GM18519 (cell line): Measurements from ENCODE around the gene LRRC14B.
"Not testable (repeated sequence)": the region's sequence is repeated elsewhere in the genome, so short reads cannot be mapped to it uniquely, and the experiment has no call there.

Source experiments
- ATAC-seq: cut with Tn5 transposase; IDR thresholded peaks from one replicate; pipeline ENCODE4 v1.9.1; 2021; ENCODE audit warnings: mild to moderate bottlenecking, moderate library complexity; ENCODE audit not compliant: unreplicated experiment, low FRiP score

LRRC14B gene

DNA sequence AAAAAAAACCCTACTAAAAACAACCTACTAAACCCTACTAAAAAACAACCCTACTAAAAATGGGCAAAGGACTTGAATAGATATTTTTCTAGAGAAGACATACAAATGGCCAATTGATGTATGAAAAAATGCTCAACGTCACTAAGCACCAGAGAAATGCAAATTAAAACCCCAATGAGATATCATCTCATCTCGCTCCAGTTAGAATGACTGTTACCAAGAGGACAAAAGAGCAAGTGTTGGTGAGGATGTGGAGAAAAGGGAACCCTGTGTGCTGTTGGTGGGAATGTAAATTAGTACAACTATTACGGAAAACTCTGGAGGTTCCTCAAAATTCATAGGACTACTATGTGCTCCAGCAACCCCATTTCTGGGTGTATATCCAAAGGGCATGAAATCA, 37.6 kb downstream of the LRRC14B start:
- ATAC-seq, result no peak

DNA sequence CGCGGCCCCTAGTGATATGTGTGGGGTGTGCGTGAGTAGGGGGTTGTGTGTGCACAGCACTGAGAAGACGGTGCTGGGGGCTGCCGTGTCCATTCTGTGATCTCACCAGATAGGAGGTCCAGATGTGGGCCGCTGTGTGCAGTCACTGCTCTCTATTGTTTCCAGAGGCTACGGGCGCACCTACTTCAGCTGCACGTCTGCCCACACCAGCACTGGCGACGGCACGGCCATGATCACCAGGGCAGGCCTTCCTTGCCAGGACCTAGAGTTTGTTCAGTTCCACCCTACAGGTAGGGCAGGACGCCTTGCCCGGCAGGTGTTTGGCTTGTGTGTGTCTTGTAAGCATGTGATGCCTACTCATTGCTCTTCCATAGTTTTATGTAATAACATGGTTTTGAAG, 39.4 kb downstream of the LRRC14B start:
- no peak for ATAC-seq

DNA sequence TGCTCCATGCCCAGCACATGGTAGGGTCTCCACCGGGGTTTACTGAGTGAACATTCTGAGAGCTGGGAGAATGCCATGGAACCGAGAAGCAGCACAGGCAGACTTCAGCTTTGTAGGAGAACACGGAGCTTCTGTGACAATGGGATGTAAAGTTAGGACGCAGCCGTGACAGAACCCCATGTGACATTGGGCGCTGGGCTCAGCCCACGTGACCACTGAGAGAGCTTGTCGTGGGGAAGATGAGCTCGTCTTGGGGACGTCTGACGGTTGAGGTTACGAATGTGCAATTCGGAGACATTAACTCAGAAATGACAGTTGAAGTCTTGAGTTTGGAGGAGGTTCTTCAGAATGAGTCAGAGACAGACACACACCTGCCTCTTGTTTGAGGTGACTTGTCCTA, 40.4 kb downstream of the LRRC14B start:
- no peak for ATAC-seq

DNA sequence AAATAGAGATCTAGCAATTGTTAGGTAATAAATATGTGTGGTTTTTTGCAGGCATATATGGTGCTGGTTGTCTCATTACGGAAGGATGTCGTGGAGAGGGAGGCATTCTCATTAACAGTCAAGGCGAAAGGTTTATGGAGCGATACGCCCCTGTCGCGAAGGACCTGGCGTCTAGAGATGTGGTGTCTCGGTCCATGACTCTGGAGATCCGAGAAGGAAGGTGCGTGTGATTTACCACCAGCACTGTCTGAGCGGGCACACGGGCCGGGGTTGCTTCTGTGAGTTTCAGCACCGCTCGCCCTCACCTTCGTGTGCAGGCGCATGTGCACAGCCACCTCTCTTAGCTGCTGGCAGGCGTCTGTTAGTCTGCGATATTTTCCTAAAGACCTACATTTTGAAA, 42.1 kb downstream of the LRRC14B start:
- not testable (repeated sequence) for ATAC-seq

DNA sequence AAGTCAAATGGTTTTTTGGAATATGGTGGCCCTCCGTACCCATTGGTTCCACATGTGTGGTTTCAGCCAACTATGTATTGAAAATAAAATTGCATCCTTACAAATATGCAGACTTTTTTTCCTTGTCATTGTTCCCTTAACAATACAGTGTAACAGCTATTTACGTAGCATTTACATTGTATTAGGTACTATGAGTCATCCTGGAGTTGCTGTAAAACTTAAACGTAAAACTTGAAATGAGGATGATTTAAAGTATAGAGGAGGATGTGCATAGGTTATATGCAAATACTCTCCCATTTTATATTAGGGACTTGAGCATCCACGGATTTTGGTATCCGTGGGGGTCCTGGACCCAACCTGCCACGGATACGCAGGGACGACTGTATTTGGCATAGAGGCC, 43.2 kb downstream of the LRRC14B start:
- no peak for ATAC-seq

DNA sequence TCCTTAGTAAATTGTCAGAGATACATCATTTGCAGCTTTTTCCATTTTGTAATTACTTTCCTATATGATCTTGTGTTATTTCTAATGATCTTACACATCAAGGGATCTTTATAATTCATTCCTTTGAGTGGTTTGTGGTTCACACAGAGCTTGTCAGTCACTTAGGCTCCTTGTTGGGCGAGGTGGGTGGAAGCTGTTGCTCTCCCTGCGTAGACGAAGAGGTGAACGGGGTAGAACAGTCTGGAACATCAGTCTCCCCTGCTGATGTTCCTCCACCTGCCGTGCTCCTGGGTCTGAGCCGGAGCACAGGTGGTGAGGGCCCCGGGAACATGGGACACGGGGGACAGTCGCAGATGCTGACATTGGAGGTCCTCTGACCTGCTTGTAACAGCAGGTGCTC, 44.2 kb downstream of the LRRC14B start:
- not testable (repeated sequence) for ATAC-seq

DNA sequence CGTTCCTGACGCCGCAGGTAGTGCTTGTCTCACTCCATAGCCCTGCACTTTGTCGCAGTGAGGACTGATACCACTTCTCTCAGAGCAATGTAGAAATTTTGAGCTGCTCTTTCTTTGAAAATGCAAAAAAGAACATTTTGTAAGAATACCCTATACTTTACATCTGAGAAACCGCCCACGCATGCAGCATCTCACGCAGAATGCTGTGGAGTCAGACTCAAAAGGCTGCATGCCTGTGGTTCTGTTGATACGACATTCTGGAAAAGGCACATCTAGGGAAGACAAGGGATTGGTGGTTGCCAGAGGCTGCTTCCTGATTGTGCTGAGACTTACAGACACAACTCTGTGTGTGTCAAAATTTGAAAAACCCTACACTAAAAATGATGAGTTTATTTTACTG, 46.6 kb downstream of the LRRC14B start:
- ATAC-seq, result not testable (repeated sequence)

DNA sequence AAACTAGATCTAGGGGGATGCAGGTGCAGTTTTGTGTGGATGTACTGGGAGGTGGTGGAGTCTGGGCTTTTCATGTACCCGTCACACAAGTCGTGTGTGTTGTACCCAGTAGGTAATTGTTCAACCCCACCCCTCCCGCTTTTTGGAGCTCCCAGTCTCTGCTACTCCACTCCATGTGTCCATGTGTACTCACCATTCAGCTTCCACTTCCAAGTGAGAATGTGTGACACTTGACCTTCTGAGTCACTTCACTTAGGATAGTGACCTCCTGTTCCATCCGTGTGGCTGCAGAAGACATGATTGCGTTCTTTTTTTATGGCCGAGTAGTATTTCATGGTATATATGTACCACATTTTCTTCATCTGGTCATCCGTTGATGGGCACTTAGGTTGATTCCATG, 49.3 kb downstream of the LRRC14B start:
- ATAC-seq, result not testable (repeated sequence)

DNA sequence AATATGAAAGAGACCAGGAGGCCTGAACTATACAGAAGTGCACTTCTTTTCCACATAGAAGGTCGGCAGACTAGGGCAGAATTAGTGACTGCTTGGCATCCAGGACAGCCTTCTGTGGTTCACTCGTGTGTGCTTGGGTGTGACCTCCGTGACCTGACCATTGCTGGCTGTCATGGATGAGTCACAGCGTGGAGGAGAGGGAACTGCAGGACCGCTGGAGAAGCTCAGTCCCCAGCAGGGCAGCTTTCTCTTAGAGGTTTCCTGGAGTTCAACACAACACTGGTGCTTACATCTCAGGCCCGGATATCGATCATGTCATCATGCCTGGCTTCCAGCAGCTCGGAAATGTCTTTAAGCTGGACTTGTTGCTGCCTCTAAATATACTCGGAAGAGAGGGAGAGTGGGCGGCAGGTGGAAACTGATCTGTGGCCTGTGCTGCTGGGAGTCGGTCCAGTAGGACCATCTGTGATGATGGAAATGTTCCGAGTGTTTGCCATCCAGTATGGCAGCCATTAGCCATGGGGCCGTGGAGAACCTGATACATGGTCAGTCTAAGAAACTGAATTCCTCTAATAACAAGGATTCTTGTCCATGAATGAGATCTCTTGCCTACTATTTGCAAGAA, 49.9 kb downstream of the LRRC14B start:
- ATAC-seq, result not testable (repeated sequence)

DNA sequence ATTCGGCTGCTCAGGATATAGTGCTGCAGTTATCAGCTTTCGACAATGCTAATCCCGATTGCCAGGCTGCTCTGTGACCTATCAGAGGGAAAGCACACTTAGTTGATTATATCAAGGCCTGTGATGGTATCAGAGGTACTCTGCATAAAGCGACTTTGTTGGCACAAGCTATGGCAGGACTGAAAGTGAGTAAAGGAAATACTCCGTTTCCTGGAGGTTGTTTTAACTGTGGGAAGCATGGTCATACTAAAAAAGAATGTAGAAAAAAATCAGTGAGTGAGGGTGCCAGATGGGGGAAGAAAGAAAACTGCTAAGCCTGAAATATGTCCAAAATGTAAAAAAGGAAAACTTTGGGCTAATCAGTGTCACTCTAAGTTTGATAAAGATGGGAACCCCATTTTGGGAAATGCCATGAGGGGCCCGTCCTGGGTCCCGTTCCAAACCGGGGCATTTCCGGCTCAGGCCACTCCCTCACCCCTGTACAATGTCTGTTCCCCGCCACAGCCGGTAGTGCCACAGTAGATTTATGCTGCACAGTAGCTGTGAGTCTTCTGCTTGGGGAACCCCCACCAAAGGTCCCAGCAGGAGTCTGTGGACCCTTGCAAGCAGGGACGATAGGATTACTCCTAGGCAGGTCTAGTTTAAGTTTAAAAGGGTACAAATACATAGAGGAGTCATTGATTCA, 52.5 kb downstream of the LRRC14B start:
- ATAC-seq, result not testable (repeated sequence)

DNA sequence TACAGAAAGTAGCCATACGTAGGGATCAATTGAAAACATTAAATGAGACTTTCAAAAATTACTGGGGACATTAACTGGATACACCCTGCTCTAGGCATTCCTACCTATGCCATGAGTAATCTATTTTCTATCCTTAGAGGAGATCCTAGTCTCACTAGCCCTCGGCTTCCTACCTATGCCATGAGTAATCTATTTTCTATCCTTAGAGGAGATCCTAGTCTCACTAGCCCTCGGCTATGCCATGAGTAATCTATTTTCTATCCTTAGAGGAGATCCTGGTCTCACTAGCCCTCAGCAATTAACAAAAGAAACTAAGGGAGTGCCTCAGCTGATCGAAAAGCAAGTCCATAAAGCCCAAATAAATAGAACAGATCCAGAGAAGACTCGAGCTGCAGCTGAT, 54.4 kb downstream of the LRRC14B start:
- not testable (repeated sequence) for ATAC-seq
